K562 (cell line): ENCODE measurements around the gene MAPRE2. TPM values are rescaled to one million over a fixed set of nuclear protein-coding genes. Genes with fewer than 3 reads are reported as not detected.

Source experiments
- ARHGAP35 ChIP-seq: fragments of 450-650 bp; IDR thresholded peaks from 2 replicates; pipeline ENCODE4 v1.6.1; 2018; ENCODE audit not compliant: partially characterized antibody
- BACH1 ChIP-seq: fragments of 200-800 bp; sonication (Bioruptor generic); IDR thresholded peaks from 2 replicates; pipeline ENCODE4 v1.6.1; 2016; ENCODE audit warnings: missing genetic modification characterization, missing compliant biosample characterization
- KLF13 ChIP-seq: fragments of 450-650 bp; IDR thresholded peaks from 2 replicates; pipeline ENCODE4 v1.6.1; 2016; ENCODE audit warnings: missing genetic modification characterization, low read depth, mild to moderate bottlenecking, missing compliant biosample characterization, moderate library complexity, borderline replicate concordance
- NR2C2 ChIP-seq, 2 experiments: fragments of 200-800 bp in 1 of 2; sonication (Bioruptor generic) in 1 of 2; sonication (generic) in 1 of 2; formaldehyde crosslinking in 1 of 2; IDR thresholded peaks; 2 replicates each; pipeline versions ENCODE4 v1.6.1 to v1.8.0; 2016 to 2022; ENCODE audit warnings: mild to moderate bottlenecking in 1 of 2, missing compliant biosample characterization in 1 of 2, missing genetic modification characterization in 1 of 2, missing genetic modification reagents in 1 of 2
- PML ChIP-seq: IDR thresholded peaks from 2 replicates; pipeline ENCODE4 v1.6.1; 2012; ENCODE audit warnings: low read length, inconsistent platforms
- POLR2G ChIP-seq: fragments of 200-400 bp; formaldehyde crosslinking; IDR thresholded peaks from 2 replicates; pipeline ENCODE4 v1.6.1; 2017; ENCODE audit warnings: low read depth, mild to moderate bottlenecking, antibody characterized with exemption, low read length, moderate library complexity
- SUPT5H ChIP-seq: fragments of 450-650 bp; IDR thresholded peaks from 2 replicates; pipeline ENCODE4 v1.6.1; 2016
- polyA plus RNA-seq, 8 experiments: library from polyadenylated mRNA; depleted of rRNA in 4 of 8; stranded (reverse) in 5 of 8; unstranded in 3 of 8; fragments of >200 nt; fragmentation: Nextera tagmentation in 2 of 8; fragmentation: Illumina TruSeq in 1 of 8; extraction: Ambion mirVana in 2 of 8; extraction: Trizol in 1 of 8; gene quantifications; 2 replicates each; pipeline versions ENCODE4 v1.2.1 to v1.2.3, GENCODE V29; 2011 to 2014; ENCODE audit warnings: inconsistent platforms in 1 of 8, missing spikeins in 1 of 8
- total RNA-seq, 7 experiments: library from RNA; depleted of rRNA in 6 of 7; stranded (reverse); fragments of >200 nt in 6 of 7; fragmentation: Illumina TruSeq in 2 of 7; extraction: Trizol in 2 of 7; gene quantifications; 2 replicates each; pipeline versions ENCODE4 v1.2.1 to v1.2.3, GENCODE V29; 2011 to 2021; ENCODE audit warnings: low replicate concordance in 1 of 7
- TF ChIP-seq, protein P1 (sequence below), 2 experiments: fragments of 450-650 bp; IDR thresholded peaks; 2 replicates each; pipeline ENCODE4 v1.6.1; 2016
- TF ChIP-seq, protein P2 (sequence below): fragments of 450-650 bp; IDR thresholded peaks from one replicate; pipeline ENCODE4 v1.6.1; 2018; ENCODE audit warnings: mild to moderate bottlenecking, moderate library complexity; ENCODE audit not compliant: partially characterized antibody
- TF ChIP-seq, protein P3 (sequence below): fragments of 250-450 bp; sonication (Bioruptor Pico); IDR thresholded peaks from 2 replicates; pipeline ENCODE4 v1.9.0; 2021; ENCODE audit warnings: mild to moderate bottlenecking, inconsistent platforms
- TF ChIP-seq, protein P4 (sequence below): fragments of 250-450 bp; sonication (Bioruptor Pico); IDR thresholded peaks from 2 replicates; pipeline ENCODE4 v1.5.1; 2021; ENCODE audit warnings: mild to moderate bottlenecking
- TF ChIP-seq, protein P5 (sequence below): sonication (generic); formaldehyde crosslinking; IDR thresholded peaks from 2 replicates; pipeline ENCODE4 v1.8.0; 2023; ENCODE audit warnings: missing genetic modification reagents, mild to moderate bottlenecking, borderline replicate concordance

MAPRE2 gene
- total and polyA plus RNA-seq, 9 of the 15 experiments (the other 6 are each of a cell fraction or from before 2014, with no cell fraction given), result 32.3 to 70.7 (median 40.7) TPM

DNA sequence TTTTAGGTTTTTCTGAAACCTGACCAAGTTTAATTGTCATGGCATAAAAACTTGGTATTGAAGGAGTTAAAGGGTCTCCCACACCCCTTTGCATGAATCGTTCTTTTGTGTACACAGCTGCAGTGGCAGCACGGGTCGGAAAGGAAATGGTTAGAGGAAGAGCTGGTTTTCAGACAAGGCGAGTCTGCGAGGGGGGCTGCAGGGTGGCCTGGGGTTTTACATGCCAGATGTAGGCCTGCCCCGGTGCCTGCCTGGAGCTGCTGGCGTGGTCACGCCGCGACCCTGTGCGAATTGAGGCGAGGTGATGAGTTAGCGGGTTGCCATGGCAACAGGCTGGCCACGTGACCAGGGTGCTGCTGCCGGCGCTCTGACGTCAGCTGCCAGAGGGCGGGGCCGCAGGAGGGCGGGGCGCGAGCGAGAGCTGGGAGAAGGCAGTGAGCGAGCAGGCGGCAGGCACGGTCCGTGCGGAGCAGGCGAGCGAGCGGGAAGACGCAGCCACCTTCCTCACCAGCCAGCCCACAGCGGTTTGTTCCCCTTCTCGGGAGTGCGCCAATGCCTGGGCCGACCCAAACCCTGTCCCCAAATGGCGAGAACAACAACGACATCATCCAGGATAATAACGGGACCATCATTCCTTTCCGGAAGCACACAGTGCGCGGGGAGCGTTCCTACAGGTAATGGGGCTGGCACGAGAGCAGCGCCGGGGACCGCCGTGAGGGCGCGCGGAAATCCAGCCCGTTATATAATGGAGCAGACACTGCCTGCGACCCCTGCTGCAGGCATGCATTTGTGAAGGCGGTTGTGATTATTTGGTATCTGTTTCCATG is at the start of gene MAPRE2 (continued):
- TF ChIP-seq, protein P1, sequence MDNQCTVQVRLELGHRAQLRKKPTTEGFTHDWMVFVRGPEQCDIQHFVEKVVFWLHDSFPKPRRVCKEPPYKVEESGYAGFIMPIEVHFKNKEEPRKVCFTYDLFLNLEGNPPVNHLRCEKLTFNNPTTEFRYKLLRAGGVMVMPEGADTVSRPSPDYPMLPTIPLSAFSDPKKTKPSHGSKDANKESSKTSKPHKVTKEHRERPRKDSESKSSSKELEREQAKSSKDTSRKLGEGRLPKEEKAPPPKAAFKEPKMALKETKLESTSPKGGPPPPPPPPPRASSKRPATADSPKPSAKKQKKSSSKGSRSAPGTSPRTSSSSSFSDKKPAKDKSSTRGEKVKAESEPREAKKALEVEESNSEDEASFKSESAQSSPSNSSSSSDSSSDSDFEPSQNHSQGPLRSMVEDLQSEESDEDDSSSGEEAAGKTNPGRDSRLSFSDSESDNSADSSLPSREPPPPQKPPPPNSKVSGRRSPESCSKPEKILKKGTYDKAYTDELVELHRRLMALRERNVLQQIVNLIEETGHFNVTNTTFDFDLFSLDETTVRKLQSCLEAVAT (IDR thresholded peaks at IDR 0.05), result peak in 1 of 2 experiments; percentile 72; a peak in 2 of 4 replicates
- TF ChIP-seq, protein P2, sequence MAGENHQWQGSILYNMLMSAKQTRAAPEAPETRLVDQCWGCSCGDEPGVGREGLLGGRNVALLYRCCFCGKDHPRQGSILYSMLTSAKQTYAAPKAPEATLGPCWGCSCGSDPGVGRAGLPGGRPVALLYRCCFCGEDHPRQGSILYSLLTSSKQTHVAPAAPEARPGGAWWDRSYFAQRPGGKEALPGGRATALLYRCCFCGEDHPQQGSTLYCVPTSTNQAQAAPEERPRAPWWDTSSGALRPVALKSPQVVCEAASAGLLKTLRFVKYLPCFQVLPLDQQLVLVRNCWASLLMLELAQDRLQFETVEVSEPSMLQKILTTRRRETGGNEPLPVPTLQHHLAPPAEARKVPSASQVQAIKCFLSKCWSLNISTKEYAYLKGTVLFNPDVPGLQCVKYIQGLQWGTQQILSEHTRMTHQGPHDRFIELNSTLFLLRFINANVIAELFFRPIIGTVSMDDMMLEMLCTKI, result no peak
- TF ChIP-seq PML (peak; percentile 34; the same call in 1 of the 2 replicates), KLF13 (tag) (peak; percentile 46; the same call in 1 of the 2 replicates), NR2C2 (CRISPR knock-in tag; IDR thresholded peaks at IDR 0.05) (peak; percentile 82), NR2C2 (tag; IDR thresholded peaks at IDR 0.05) (peak; percentile 33), BACH1 (no peak; the same call in 1 of the 2 replicates), ARHGAP35 (no peak), POLR2G (peak; percentile 98), SUPT5H (peak; percentile 93)
- TF ChIP-seq, protein P3, sequence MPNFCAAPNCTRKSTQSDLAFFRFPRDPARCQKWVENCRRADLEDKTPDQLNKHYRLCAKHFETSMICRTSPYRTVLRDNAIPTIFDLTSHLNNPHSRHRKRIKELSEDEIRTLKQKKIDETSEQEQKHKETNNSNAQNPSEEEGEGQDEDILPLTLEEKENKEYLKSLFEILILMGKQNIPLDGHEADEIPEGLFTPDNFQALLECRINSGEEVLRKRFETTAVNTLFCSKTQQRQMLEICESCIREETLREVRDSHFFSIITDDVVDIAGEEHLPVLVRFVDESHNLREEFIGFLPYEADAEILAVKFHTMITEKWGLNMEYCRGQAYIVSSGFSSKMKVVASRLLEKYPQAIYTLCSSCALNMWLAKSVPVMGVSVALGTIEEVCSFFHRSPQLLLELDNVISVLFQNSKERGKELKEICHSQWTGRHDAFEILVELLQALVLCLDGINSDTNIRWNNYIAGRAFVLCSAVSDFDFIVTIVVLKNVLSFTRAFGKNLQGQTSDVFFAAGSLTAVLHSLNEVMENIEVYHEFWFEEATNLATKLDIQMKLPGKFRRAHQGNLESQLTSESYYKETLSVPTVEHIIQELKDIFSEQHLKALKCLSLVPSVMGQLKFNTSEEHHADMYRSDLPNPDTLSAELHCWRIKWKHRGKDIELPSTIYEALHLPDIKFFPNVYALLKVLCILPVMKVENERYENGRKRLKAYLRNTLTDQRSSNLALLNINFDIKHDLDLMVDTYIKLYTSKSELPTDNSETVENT (CRISPR knock-in tag), result peak; percentile 93
- TF ChIP-seq, protein P4, sequence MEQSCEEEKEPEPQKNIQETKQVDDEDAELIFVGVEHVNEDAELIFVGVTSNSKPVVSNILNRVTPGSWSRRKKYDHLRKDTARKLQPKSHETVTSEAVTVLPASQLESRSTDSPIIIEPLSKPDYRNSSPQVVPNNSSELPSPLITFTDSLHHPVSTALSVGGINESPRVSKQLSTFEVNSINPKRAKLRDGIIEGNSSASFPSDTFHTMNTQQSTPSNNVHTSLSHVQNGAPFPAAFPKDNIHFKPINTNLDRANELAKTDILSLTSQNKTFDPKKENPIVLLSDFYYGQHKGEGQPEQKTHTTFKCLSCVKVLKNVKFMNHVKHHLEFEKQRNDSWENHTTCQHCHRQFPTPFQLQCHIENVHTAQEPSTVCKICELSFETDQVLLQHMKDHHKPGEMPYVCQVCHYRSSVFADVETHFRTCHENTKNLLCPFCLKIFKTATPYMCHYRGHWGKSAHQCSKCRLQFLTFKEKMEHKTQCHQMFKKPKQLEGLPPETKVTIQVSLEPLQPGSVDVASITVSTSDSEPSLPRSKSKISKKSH (CRISPR knock-in tag), result no peak
- TF ChIP-seq, protein P5, sequence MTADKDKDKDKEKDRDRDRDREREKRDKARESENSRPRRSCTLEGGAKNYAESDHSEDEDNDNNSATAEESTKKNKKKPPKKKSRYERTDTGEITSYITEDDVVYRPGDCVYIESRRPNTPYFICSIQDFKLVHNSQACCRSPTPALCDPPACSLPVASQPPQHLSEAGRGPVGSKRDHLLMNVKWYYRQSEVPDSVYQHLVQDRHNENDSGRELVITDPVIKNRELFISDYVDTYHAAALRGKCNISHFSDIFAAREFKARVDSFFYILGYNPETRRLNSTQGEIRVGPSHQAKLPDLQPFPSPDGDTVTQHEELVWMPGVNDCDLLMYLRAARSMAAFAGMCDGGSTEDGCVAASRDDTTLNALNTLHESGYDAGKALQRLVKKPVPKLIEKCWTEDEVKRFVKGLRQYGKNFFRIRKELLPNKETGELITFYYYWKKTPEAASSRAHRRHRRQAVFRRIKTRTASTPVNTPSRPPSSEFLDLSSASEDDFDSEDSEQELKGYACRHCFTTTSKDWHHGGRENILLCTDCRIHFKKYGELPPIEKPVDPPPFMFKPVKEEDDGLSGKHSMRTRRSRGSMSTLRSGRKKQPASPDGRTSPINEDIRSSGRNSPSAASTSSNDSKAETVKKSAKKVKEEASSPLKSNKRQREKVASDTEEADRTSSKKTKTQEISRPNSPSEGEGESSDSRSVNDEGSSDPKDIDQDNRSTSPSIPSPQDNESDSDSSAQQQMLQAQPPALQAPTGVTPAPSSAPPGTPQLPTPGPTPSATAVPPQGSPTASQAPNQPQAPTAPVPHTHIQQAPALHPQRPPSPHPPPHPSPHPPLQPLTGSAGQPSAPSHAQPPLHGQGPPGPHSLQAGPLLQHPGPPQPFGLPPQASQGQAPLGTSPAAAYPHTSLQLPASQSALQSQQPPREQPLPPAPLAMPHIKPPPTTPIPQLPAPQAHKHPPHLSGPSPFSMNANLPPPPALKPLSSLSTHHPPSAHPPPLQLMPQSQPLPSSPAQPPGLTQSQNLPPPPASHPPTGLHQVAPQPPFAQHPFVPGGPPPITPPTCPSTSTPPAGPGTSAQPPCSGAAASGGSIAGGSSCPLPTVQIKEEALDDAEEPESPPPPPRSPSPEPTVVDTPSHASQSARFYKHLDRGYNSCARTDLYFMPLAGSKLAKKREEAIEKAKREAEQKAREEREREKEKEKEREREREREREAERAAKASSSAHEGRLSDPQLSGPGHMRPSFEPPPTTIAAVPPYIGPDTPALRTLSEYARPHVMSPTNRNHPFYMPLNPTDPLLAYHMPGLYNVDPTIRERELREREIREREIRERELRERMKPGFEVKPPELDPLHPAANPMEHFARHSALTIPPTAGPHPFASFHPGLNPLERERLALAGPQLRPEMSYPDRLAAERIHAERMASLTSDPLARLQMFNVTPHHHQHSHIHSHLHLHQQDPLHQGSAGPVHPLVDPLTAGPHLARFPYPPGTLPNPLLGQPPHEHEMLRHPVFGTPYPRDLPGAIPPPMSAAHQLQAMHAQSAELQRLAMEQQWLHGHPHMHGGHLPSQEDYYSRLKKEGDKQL, result no peak
